GM19240 (cell line): Measurements from ENCODE around the gene NAA40.
A peak's percentile ranks its signal among the peaks of the same experiment; 100 is the strongest.
"Not testable (repeated sequence)": the region's sequence is repeated elsewhere in the genome, so short reads cannot be mapped to it uniquely, and the experiment has no call there.

Experiments used
- DNase-seq: peaks from one replicate; pipeline ENCODE4 v3.0.0; 2011; ENCODE audit warnings: low spot score; ENCODE audit not compliant: insufficient read length

The NAA40 gene

GRCh38 chr11:63937713-63938478 is 906 bp upstream of the NAA40 start:
- DNase-seq = no peak

GRCh38 chr11:63939397-63939891 is 642 bp downstream of the NAA40 start:
- no peak for DNase-seq

DNA sequence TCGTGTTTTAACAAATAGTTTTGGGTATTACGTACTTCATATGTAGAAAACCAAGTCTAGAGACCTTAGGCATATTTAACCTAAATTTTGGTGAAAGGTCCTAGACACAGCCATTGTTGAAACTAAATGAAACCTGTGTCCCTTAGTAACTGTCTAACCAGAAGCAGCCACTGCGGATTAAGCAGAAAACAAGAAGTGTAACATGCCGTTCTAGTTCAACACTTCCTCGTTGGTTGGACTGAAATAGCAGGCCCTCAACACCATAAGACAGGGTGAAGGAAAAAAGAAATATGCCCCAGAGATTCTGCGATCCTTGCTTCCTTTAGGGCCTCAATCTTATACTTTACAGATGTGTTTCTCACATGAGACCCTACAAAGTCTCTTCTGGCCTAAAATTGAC is 2.0 kb downstream of the NAA40 start:
- no peak for DNase-seq

- no peak for DNase-seq
Observed at GRCh38 chr11:63941901-63942300, 3.1 kb downstream of the NAA40 start.

- DNase-seq = no peak
Observed at GRCh38 chr11:63942803-63943202, 4.0 kb downstream of the NAA40 start.

DNA sequence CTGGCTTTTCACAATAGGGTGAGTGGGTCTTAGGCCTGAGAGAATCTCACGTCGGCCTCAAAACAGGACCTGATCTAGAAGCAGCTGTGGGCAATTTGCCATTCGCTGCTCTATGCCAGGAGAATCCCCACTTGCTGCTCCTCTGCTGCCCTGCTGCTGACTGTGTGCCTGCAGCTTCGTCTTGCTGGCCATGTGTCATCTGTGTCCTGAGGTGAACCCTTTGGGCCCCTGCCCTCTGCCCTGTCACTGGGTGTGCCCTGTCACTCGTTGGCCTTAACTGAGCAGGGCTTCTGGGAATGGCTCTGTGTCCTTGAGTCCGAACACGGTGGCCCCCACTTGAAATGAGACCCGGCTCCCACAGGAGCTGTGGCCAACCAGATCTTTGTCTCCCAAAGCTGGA is 6.2 kb downstream of the NAA40 start:
- DNase-seq = no peak

GRCh38 chr11:63945477-63946163 is 6.8 kb downstream of the NAA40 start:
- DNase-seq = no peak

- no peak for DNase-seq
Observed at GRCh38 chr11:63951779-63952536, 13.2 kb downstream of the NAA40 start.

DNA sequence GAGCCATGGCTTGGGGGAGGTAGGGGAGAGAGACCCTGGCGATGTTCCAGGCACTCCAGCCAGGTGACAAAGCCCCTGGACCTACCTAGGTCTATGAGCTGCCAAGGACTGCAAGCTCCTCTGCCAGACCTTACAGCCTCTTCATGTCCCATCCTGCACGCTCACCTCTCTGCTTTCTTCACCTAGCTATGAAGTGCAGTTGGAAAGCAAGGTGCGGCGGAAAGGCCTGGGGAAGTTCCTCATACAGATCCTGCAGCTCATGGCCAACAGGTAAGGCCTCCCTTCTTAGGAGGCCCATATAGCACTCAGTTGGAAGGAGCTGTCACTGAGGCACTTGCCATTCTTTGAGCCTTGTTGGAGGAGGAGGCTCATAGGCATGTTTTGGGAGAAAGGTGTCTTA is 13.8 kb downstream of the NAA40 start:
- no peak for DNase-seq

- DNase-seq = no peak
Observed at GRCh38 chr11:63958008-63958407, 19.2 kb downstream of the NAA40 start.

DNA sequence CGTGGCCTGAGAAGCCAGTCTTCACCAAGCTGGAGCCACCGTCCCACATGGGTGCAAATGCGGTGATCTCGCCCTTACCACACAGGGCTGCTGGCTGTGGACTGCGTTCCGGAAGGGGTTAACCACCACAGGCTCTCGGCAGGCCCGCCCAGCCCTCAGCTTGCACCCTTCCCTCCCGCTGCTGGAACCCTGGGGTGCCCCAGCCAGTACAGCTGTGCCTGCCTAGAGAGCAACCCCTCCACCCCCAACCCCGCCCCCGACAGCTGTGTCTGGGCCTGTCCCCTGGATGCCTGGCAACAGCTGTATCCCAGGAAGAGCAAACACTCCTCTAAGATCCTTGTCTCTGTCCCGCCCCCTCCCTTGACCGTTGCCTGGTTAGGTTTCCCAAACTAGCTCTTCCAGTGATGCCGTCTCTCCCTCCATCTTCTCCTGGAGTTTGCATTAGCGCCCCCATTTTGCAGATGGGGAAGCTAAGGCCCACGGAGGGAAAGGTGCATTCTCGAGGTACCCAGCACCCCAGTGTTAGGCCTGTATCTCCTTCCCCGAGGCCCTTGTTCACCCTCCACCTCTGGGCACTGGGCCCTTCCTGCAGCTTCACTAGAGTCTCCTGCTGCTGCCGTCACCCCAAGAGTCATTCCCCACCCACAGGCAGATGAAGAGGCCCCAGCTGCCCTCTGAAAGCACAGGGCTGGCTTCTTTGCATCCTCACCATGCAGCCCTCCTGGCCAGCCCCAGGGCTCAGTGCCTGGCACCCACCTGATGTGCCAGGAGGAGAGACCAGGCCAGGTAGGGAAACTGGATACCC is 23.0 kb downstream of the NAA40 start:
- no peak for DNase-seq

- DNase-seq = not testable (repeated sequence)
Observed at GRCh38 chr11:63963895-63964294, 25.1 kb downstream of the NAA40 start.

- no peak for DNase-seq
Observed at GRCh38 chr11:63966444-63966843, 27.6 kb downstream of the NAA40 start.

GRCh38 chr11:63969461-63969860 is 30.7 kb downstream of the NAA40 start:
- no peak for DNase-seq

GRCh38 chr11:63970902-63971301 is 32.1 kb downstream of the NAA40 start:
- DNase-seq = no peak

GRCh38 chr11:63973912-63974258 is 35.1 kb downstream of the NAA40 start:
- not testable (repeated sequence) for DNase-seq

GRCh38 chr11:63974259-63975143 is 35.7 kb downstream of the NAA40 start, which contains the start of gene COX8A:
TSS of gene COX8A (plus strand) at chr11:63974620. CDS start at chr11:63974681, 61 bp downstream.
- DNase-seq = peak; percentile 96

DNA sequence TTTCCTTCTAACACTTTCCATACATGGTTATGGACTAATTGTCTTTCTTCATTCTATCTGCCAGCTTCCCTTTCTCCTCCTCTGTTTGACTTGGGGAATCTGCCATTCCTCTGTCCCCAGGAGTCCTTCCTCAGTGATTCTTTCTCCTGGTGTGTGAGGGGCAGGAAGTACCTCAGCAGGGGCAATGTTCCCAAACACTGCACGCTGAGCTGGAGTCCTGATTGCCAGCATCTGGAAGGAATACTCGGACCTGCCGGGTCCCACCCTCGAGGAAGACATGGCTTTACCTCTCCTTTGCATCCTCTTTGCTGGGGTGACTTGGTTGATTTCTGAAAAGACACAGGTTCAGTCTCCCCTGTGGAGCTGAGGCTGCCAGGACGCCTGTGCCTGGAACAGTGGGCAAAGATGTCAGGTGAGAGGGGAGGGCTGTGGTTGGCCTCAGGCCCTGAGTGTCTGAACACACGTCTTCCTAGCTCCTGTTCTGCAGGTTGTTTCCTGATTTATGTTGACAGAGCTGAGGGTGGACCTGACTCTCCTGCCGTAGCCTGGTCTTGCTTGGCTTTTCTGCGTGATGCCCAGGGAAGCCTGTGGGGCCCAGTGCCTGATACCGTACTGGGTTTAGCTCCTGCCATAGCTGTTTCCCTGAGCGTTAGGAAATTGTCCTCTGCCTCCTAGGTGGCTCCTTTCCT is 39.9 kb downstream of the NAA40 start:
- no peak for DNase-seq

- DNase-seq = no peak
Observed at GRCh38 chr11:63979426-63979825, 40.6 kb downstream of the NAA40 start.

DNA sequence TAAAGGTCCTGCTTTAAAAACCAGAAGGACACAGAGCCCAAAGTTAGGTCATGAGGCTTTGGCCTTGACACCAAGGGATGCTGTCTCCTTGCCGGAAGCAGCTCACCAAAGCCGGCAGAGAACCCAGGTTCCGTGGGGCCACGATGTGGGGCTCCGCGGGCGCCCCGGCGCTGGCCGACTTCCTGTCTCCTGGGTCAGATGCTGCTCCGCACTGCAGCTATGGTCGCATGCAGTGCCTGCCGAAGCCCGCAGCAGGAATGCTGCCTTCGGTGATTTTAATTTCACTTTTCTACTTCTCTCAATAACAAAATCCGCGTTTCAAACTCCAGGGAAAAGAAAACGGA is 47.0 kb downstream of the NAA40 start:
- peak; percentile 56 for DNase-seq
